Thymus (tissue), 11 donors: ENCODE measurements around the gene BLCAP. TPM values are rescaled to one million over a fixed set of nuclear protein-coding genes. Genes with fewer than 3 reads are reported as not detected.
A peak's percentile ranks its signal among the peaks of the same experiment; 100 is the strongest.

Experiments
- DNase-seq, 9 donors: peaks; one replicate each; pipeline ENCODE4 v3.0.0-alpha.2; 2013; ENCODE audit warnings: low spot score in 9 of 9, low read depth in 6 of 9, missing footprints in 1 of 9
- H3K27ac ChIP-seq, 2 donors: one replicate each; pipeline ENCODE4 v1.5.1; 2013; ENCODE audit warnings: control low read depth in 1 of 2, low read depth in 1 of 2, low read length in 1 of 2, mild to moderate bottlenecking in 1 of 2, moderate library complexity in 1 of 2
- H3K27me3 ChIP-seq, 2 donors: one replicate each; pipeline ENCODE4 v1.5.1; 2013; ENCODE audit warnings: low read length in 1 of 2; ENCODE audit not compliant: control insufficient read depth in 2 of 2, insufficient read depth in 1 of 2
- H3K36me3 ChIP-seq, 2 donors: one replicate each; pipeline ENCODE4 v1.5.1; 2013; ENCODE audit warnings: low read length in 1 of 2, mild to moderate bottlenecking in 1 of 2, moderate library complexity in 1 of 2; ENCODE audit not compliant: control insufficient read depth in 2 of 2, insufficient read depth in 2 of 2
- H3K4me1 ChIP-seq, 2 donors: one replicate each; pipeline ENCODE4 v1.5.1; 2013; ENCODE audit warnings: low read length in 2 of 2; ENCODE audit not compliant: control insufficient read depth in 2 of 2, insufficient read depth in 2 of 2
- H3K4me3 ChIP-seq, 2 donors: one replicate each; pipeline ENCODE4 v1.5.1; 2013; ENCODE audit warnings: low read length in 2 of 2, control low read depth in 1 of 2, mild to moderate bottlenecking in 1 of 2
- H3K9me3 ChIP-seq, 2 donors: one replicate each; pipeline ENCODE4 v1.5.1; 2013; ENCODE audit warnings: low read length in 1 of 2, mild to moderate bottlenecking in 1 of 2; ENCODE audit not compliant: control insufficient read depth in 2 of 2, insufficient read depth in 1 of 2
- WGBS: extraction: QIAGEN DNeasy Blood & Tissue Kit; methylation state at CpG from one replicate; pipeline ENCODE4 v1.1.7; 2013; 5-methylcytosine and 5-hydroxymethylcytosine counted together
- polyA plus RNA-seq: library from polyadenylated mRNA; stranded (reverse); fragments of 200-250 nt; gene quantifications from one replicate; pipeline ENCODE4 v1.2.3, GENCODE V29; 2013
- total RNA-seq: library from RNA; stranded (reverse); fragments of 120-200 nt; gene quantifications from one replicate; pipeline ENCODE4 v1.2.4, GENCODE V29; 2013
- donor health status: healthy.

The BLCAP gene
- total and polyA plus RNA-seq, 2 donors = 28.4 to 95.9 TPM

DNA sequence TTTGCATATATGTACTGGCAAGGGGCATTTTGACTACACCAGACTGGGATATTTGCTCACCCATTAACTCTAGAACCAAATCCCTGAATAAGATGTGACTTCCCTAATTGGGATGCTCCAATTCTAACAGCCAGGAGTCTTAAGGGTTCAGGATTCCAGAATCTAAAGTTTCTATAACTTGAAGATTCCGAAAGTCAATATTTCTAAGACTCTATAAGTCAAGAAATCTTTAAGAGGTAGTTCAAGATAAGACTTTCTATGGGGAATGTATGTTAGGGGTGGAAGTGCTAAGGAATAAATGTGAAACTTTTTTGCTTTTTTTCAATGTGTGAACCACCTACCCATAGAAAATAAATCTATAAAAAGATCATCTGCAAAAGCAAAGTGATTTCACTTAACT lies 42.7 kb upstream of the BLCAP start:
- peaks cover 0 to 22% of the 10 kb centered on the region in 2 donors for H3K27me3 ChIP-seq
- no peaks in the 10 kb centered on the region for H3K9me3 ChIP-seq
- DNase-seq = no peak
- 92% methylated on average over 1 of the region's 1 CpG for WGBS
- no peaks in the 10 kb centered on the region for H3K36me3 ChIP-seq
- no peaks in the 10 kb centered on the region for H3K4me1 ChIP-seq
- H3K4me3 ChIP-seq = no peak overlapping the region
- no peak overlapping the region for H3K27ac ChIP-seq

DNA sequence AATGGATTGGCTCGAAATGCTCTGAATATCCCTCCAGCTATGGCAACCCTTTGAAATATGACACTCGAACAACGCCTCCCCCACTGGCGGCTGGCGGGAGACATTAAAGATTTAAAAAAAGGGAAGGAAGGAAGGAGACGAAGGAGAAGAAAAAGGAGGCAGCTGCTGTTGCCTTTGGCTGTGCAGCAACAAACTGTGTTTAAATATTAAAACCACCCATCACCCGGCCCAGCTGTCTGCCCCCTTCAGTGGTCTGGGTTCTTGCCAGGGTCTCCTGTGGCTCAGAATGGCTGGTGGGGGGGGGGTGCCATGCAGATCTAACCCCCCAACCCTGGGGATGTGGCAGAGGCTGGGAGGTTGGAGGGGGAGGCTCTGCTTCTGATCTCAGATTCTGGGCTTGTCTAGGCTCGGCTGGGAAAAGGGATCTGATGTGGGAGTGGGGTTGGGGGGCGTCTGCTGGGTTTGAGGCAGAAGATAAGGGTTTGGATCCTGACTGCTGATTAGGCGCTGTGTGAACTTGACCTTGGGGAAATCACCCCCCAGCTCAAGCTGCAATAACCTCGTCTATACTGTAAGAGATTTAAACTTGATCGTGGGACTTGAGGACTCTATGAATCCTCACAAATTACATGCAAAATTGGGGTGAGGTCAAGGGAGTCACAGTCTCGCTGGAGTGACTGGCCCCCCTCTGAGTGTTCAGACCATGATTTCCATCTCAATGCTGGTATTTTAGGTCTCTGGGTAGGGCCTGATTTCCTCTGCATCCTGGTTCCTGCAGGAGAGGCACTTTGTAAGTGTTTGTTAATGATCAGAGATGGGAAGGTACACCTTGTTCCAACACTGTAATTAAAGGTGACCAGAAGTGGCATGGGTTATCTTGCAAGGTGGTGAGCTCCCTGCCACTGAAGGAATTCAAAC lies 40.3 kb upstream of the BLCAP start:
- Histone ChIP-seq H3K36me3 (no peaks in the 10 kb centered on the region), H3K27ac (no peak overlapping the region), H3K4me3 (no peak overlapping the region), H3K9me3 (no peaks in the 10 kb centered on the region), H3K27me3 (peaks cover 4 to 45% of the 10 kb centered on the region in 2 donors), H3K4me1 (no peaks in the 10 kb centered on the region)
- 5% methylated on average over 13 of the region's 13 CpGs for WGBS
- no peak for DNase-seq

- Histone ChIP-seq H3K4me1 (no peaks in the 10 kb centered on the region), H3K27ac (no peak overlapping the region), H3K36me3 (no peaks in the 10 kb centered on the region), H3K9me3 (no peaks in the 10 kb centered on the region), H3K4me3 (no peak overlapping the region), H3K27me3 (peaks cover 4 to 46% of the 10 kb centered on the region in 2 donors)
- DNase-seq = no peak
- WGBS = 30% methylated on average over 7 of the region's 7 CpGs
Observed at GRCh38 chr20:37567331-37567665, 39.6 kb upstream of the BLCAP start.

GRCh38 chr20:37566590-37567330 lies 39.1 kb upstream of the BLCAP start:
- no peaks in the 10 kb centered on the region for H3K9me3 ChIP-seq
- H3K4me1 ChIP-seq = no peaks in the 10 kb centered on the region
- no peak for DNase-seq
- 86% methylated on average over 5 of the region's 5 CpGs for WGBS
- H3K36me3 ChIP-seq = no peaks in the 10 kb centered on the region
- H3K27ac ChIP-seq = no peak overlapping the region
- no peak overlapping the region for H3K4me3 ChIP-seq
- H3K27me3 ChIP-seq = peaks cover 4 to 46% of the 10 kb centered on the region in 2 donors

- H3K4me1 ChIP-seq = no peaks in the 10 kb centered on the region
- no peak for DNase-seq
- peaks cover 4 to 46% of the 10 kb centered on the region in 2 donors for H3K27me3 ChIP-seq
- H3K36me3 ChIP-seq = no peaks in the 10 kb centered on the region
- H3K27ac ChIP-seq = no peak overlapping the region
- 89% methylated on average over 14 of the region's 14 CpGs for WGBS
- no peaks in the 10 kb centered on the region for H3K9me3 ChIP-seq
- H3K4me3 ChIP-seq = no peak overlapping the region
Observed at GRCh38 chr20:37565134-37565811, 37.6 kb upstream of the BLCAP start.

DNA sequence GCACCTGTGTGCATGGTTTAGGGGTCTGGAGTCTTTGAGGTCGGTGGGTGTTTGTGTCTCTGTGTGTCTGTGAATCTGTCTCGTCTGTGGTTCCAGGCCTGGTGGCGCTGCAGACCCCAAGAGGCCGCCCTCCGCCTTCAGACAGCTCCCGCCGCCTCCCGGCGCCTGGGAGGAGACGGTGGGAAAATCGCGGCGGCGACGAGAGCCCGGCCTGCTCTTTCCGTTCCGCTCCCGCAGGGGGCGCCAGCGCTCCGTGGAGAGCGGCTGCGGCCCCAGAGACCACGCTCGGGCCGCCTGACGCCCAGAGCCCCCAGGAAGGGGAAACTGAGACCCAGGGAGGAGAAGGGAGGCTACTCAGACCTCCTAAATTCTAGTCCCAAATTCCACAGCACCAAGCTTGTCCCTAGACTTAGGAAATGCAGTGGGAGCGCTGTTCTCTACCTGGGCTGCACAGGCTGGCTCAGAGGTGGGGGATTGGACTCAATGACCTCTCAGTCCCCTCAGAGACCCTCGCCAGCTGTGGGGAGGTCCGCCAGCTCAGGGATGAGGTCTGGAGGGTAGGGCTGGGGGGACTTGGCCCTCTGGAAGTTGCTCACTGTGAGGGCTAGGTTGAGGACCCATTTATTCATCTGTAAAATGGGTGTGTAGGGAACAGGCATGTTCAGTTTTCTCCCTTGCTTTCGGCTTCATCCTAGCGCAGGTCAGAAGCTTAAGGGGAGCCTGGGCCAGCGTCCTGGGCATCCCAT lies 36.9 kb upstream of the BLCAP start:
- peaks cover 4 to 46% of the 10 kb centered on the region in 2 donors for H3K27me3 ChIP-seq
- DNase-seq = peak in 4 of 9 donors; percentile 10 to 40 (median 28)
- 13% methylated on average over 34 of the region's 34 CpGs for WGBS
- H3K9me3 ChIP-seq = no peaks in the 10 kb centered on the region
- H3K4me1 ChIP-seq = no peaks in the 10 kb centered on the region
- H3K4me3 ChIP-seq = no peak overlapping the region
- no peak overlapping the region for H3K27ac ChIP-seq
- H3K36me3 ChIP-seq = no peaks in the 10 kb centered on the region

DNA sequence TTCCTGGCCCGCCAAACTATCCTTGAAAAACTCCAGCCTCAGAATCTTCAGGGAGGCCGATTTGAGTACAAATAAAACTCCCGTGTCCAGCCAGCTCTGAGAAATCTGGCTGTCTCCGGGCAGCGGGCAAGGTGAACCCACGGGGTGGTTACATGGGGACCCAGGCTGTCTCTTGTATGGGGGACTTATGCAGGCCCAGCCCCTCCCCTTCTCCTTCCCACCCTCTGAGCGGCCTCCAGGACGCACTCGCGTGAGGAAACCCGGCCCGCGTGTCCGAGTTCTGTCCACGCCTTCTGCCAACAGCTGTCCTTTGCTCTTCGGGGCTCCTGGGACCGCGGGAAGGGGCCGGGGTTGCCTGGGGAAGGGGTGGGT lies 36.3 kb upstream of the BLCAP start:
- no peaks in the 10 kb centered on the region for H3K4me1 ChIP-seq
- H3K36me3 ChIP-seq = no peaks in the 10 kb centered on the region
- peaks cover 4 to 46% of the 10 kb centered on the region in 2 donors for H3K27me3 ChIP-seq
- no peak overlapping the region for H3K4me3 ChIP-seq
- no peaks in the 10 kb centered on the region for H3K9me3 ChIP-seq
- no peak overlapping the region for H3K27ac ChIP-seq
- DNase-seq = no peak
- WGBS = 47% methylated on average over 19 of the region's 19 CpGs

GRCh38 chr20:37562695-37563480 lies 35.2 kb upstream of the BLCAP start:
- no peaks in the 10 kb centered on the region for H3K9me3 ChIP-seq
- WGBS = 90% methylated on average over 3 of the region's 3 CpGs

More at GRCh38 chr20:37562695-37563480, 35.2 kb upstream of the BLCAP start:
- Histone ChIP-seq H3K36me3 (no peaks in the 10 kb centered on the region), H3K4me1 (no peaks in the 10 kb centered on the region), H3K4me3 (no peak overlapping the region), H3K27me3 (peaks cover 4 to 45% of the 10 kb centered on the region in 2 donors), H3K27ac (no peak overlapping the region)
- DNase-seq = no peak
